HepG2 (cell line): ENCODE results near the gene CMTM8. TPM values are rescaled to one million over a fixed set of nuclear protein-coding genes. Genes with fewer than 3 reads are reported as not detected.
A peak's percentile ranks its signal among the peaks of the same experiment; 100 is the strongest.

ENCODE experiments used
- AGO2 ChIP-seq: fragments of 200-400 bp; formaldehyde crosslinking; optimal IDR thresholded peaks from 2 replicates; pipeline ENCODE3; 2017; ENCODE audit warnings: mild to moderate bottlenecking, low read depth, low read length, moderate library complexity
- ATF4 ChIP-seq, 2 experiments: fragments of 450-650 bp in 1 of 2; sonication (generic) in 1 of 2; formaldehyde crosslinking; IDR thresholded peaks; 2 replicates each; pipeline versions ENCODE4 v1.5.0 to v1.8.0; 2020 to 2022; ENCODE audit warnings: mild to moderate bottlenecking in 1 of 2, missing genetic modification reagents in 1 of 2
- CREB3 ChIP-seq: sonication (generic); formaldehyde crosslinking; IDR thresholded peaks from 2 replicates; pipeline ENCODE4 v1.5.0; 2020; ENCODE audit warnings: missing genetic modification reagents
- FOXA3 ChIP-seq: IDR thresholded peaks from 2 replicates; pipeline ENCODE4 v1.6.1; 2016; ENCODE audit warnings: missing genetic modification reagents, missing compliant biosample characterization
- HOXA3 ChIP-seq: sonication (generic); formaldehyde crosslinking; IDR thresholded peaks from 2 replicates; pipeline ENCODE4 v1.5.0; 2020; ENCODE audit warnings: missing genetic modification reagents
- KLF12 ChIP-seq: sonication (generic); formaldehyde crosslinking; IDR thresholded peaks from 2 replicates; pipeline ENCODE4 v1.4.0; 2020; ENCODE audit warnings: missing genetic modification reagents, borderline replicate concordance
- KLF9 ChIP-seq: IDR thresholded peaks from 2 replicates; pipeline ENCODE4 v1.6.1; 2016; ENCODE audit warnings: low read depth
- MEIS2 ChIP-seq: sonication (generic); formaldehyde crosslinking; IDR thresholded peaks from 2 replicates; pipeline ENCODE4 v1.9.0; 2021; ENCODE audit warnings: mild to moderate bottlenecking, missing genetic modification reagents
- NR2F2 ChIP-seq: IDR thresholded peaks from 2 replicates; pipeline ENCODE4 v1.6.1; 2012; ENCODE audit warnings: low read depth, inconsistent platforms, borderline replicate concordance
- ZFP36L2 ChIP-seq: sonication (generic); formaldehyde crosslinking; IDR thresholded peaks from 2 replicates; pipeline ENCODE4 v1.4.0; 2020; ENCODE audit warnings: missing genetic modification reagents
- ZFY ChIP-seq: sonication (generic); formaldehyde crosslinking; IDR thresholded peaks from 2 replicates; pipeline ENCODE4 v1.4.0; 2020; ENCODE audit warnings: missing genetic modification reagents
- ZNF207 ChIP-seq: fragments of 450-650 bp; IDR thresholded peaks from 2 replicates; pipeline ENCODE4 v1.6.1; 2016; ENCODE audit warnings: antibody characterized with exemption, borderline replicate concordance
- ZNF407 ChIP-seq: sonication (generic); formaldehyde crosslinking; IDR thresholded peaks from one replicate; pipeline ENCODE4 v1.5.1; 2020; ENCODE audit warnings: mild to moderate bottlenecking, missing genetic modification reagents; ENCODE audit errors: not compliant biosample characterization
- ZNF441 ChIP-seq: sonication (generic); formaldehyde crosslinking; IDR thresholded peaks from 2 replicates; pipeline ENCODE4 v1.7.0; 2021; ENCODE audit warnings: missing genetic modification reagents, borderline replicate concordance
- ZNF496 ChIP-seq: sonication (generic); formaldehyde crosslinking; IDR thresholded peaks from 2 replicates; pipeline ENCODE4 v1.8.1; 2023; ENCODE audit warnings: mild to moderate bottlenecking, moderate library complexity, missing genetic modification reagents; ENCODE audit not compliant: insufficient replicate concordance
- ZSCAN29 ChIP-seq: sonication (generic); formaldehyde crosslinking; conservative IDR thresholded peaks from 2 replicates; pipeline ENCODE4 v1.4.0; 2020; ENCODE audit warnings: mild to moderate bottlenecking, missing genetic modification reagents
- polyA plus RNA-seq, 8 experiments: library from polyadenylated mRNA; depleted of rRNA in 3 of 8; stranded (reverse) in 7 of 8; unstranded in 1 of 8; fragments of >200 nt; fragmentation: Illumina TruSeq in 4 of 8; extraction: Trizol in 4 of 8; gene quantifications; 2 replicates each; pipeline versions ENCODE4 v1.2.1 to v1.2.3, GENCODE V29; 2011 to 2016; ENCODE audit warnings: low read depth in 4 of 8, missing spikeins in 1 of 8, mixed read lengths in 1 of 8; ENCODE audit not compliant: insufficient read depth in 1 of 8
- total RNA-seq, 5 experiments: library from RNA; depleted of rRNA; stranded (reverse); fragments of >200 nt; fragmentation: Illumina TruSeq; extraction: Trizol; gene quantifications; 2 replicates each; pipeline ENCODE4 v1.2.3, GENCODE V29; 2016; ENCODE audit warnings: low read depth in 1 of 5

CMTM8 gene
- total and polyA plus RNA-seq, 2 of the 13 experiments (the other 11 are each of a cell fraction or from before 2014, with no cell fraction given) = 8.9 to 15.8 TPM

GRCh38 chr3:32391643-32392535, 153.4 kb downstream of the CMTM8 start, which contains the start of gene CMTM7 (continued):
- peak; percentile 53 for TF ChIP-seq ZNF441 (CRISPR knock-in tag)
- no peak for TF ChIP-seq ZSCAN29
- TF ChIP-seq ZNF407 (CRISPR knock-in tag) = peak; percentile 59
- 0 out of 2 replicates have a peak, but pooled peaks have one; percentile 32 for TF ChIP-seq CREB3 (CRISPR knock-in tag)
- TF ChIP-seq AGO2 = peak; percentile 61
- TF ChIP-seq MEIS2 = peak; percentile 44; the same call in 1 of the 2 replicates
- no peak for TF ChIP-seq ATF4 (CRISPR knock-in tag; IDR thresholded peaks at IDR 0.05)
- no peak for TF ChIP-seq FOXA3 (CRISPR knock-in tag)
- no peak for TF ChIP-seq KLF12
- peak; percentile 77 for TF ChIP-seq ZFY (CRISPR knock-in tag)
- no peak for TF ChIP-seq KLF9 (CRISPR knock-in tag)
- TF ChIP-seq ZNF496 (CRISPR knock-in tag) = no peak
- TF ChIP-seq NR2F2 = no peak
- TF ChIP-seq ZNF207 = no peak
- no peak for TF ChIP-seq ZFP36L2 (CRISPR knock-in tag)
- TF ChIP-seq HOXA3 = peak; percentile 43
